Activated B cell treated with CpG ODN at 0.5 μM for 24 hours (primary cell): ENCODE measurements around the gene CAMTA1. TPM values are rescaled to one million over a fixed set of nuclear protein-coding genes. Genes with fewer than 3 reads are reported as not detected.

Source experiments
- ATAC-seq: fragments of 200-7000 bp; cut with Tn5 transposase; one replicate; pipeline ENCODE4 v1.10.0; 2021; ENCODE audit warnings: low read depth, mild to moderate bottlenecking, moderate library complexity
- CTCF ChIA-PET: fragments of 350-600 bp; sonication (Branson Sonifier 250); formaldehyde crosslinking; loops from one replicate; lab custom pipeline; 2021; ENCODE audit warnings: antibody characterized with exemption; lab: Charles Lee
- POLR2A ChIA-PET: fragments of 350-600 bp; sonication (Branson Sonifier 250); formaldehyde crosslinking; loops from one replicate; lab custom pipeline; 2021; ENCODE audit warnings: antibody characterized with exemption; lab: Charles Lee
- DNase-seq: peaks from one replicate; pipeline ENCODE4 v3.0.0; 2022
- H3K27ac Mint-ChIP-seq: one replicate; pipeline ENCODE4 v1.8.0; 2020; ENCODE audit warnings: mixed read lengths
- H3K27me3 Mint-ChIP-seq: one replicate; pipeline ENCODE4 v1.8.0; 2021; ENCODE audit warnings: mixed read lengths
- H3K36me3 Mint-ChIP-seq: one replicate; pipeline ENCODE4 v1.8.0; 2021; ENCODE audit warnings: low read depth, mixed read lengths
- H3K4me1 Mint-ChIP-seq: one replicate; pipeline ENCODE4 v1.8.0; 2021; ENCODE audit warnings: mixed read lengths
- H3K4me3 Mint-ChIP-seq: one replicate; pipeline ENCODE4 v1.8.0; 2020; ENCODE audit warnings: mild to moderate bottlenecking, mixed read lengths
- H3K9me3 Mint-ChIP-seq: one replicate; pipeline ENCODE4 v1.8.0; 2020; ENCODE audit warnings: mixed read lengths
- intact Hi-C: fragments of 100-400 bp; cut with micrococcal nuclease; formaldehyde crosslinking; loops from one replicate; pipeline ENCODE4 v1.15.1; 2024
- total RNA-seq: library from RNA; stranded (reverse); gene quantifications from 2 replicates; pipeline ENCODE4 v1.2.3, GENCODE V29; 2022
- TF ChIP-seq, protein P1 (sequence below): fragments of 200-600 bp; IDR thresholded peaks from one replicate; pipeline ENCODE4 v1.8.0; 2022; ENCODE audit warnings: antibody characterized with exemption, mild to moderate bottlenecking

The CAMTA1 gene
- total RNA-seq, 1 donor from 2014 or later, result 49.8 TPM

DNA sequence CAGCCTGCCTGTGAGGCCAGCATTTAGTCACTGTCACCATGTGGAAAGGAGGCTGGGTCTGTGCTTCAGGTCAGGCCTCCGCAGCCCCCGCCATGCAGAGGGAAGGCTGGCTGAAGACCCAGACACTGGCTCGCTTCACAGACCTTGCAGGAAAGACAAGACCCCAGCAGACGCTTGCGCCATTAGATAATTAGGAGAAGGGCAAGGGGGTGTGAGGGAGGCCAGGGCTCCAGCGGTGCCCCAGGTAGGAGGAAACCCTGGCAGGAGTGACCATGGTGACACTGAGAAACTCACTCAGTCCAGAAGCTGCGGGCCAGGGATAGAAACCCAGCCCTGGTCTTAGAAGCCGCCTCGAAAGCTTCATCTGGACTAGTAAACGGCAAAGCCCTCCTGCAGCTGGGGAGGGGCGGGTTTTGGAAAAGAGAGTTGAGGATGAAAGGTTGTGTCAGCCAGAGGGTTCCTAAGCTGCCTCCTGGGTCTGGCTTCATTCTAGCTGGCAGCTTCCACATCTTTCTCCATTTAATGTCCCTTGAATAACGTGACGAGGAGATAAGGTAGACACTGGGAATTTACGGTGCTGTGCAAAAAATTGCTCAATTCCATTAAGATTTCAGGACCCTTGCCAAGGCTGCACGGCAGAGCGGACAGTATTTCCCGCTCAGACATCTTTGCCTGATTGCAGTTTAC lies 691.8 kb downstream of the CAMTA1 start:
- ATAC-seq, result no peak

DNA sequence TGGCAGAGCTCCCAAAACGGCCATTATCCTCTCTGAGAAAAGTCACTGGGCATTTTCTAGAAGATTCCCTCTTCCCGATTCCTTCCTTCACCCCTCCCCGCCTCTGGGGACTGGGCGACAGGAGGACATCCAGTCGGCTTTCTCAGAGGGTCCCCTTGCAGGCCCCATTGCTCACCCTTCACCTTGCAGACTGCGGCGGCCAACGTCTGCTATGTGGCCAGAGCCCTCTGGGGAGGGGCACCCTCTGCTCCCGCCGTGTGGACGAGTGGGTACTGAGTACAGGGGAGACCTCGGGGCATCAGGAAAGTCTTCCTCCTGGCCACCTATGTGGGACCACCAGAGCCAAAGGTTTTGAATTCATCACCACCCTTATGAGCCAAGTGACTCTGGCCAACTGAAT lies 692.3 kb downstream of the CAMTA1 start:
- H3K4me1 Mint-ChIP-seq, result no peaks in the 10 kb centered on the region
- ATAC-seq (no peak), DNase-seq (no peak)
- TF ChIP-seq, protein P1, sequence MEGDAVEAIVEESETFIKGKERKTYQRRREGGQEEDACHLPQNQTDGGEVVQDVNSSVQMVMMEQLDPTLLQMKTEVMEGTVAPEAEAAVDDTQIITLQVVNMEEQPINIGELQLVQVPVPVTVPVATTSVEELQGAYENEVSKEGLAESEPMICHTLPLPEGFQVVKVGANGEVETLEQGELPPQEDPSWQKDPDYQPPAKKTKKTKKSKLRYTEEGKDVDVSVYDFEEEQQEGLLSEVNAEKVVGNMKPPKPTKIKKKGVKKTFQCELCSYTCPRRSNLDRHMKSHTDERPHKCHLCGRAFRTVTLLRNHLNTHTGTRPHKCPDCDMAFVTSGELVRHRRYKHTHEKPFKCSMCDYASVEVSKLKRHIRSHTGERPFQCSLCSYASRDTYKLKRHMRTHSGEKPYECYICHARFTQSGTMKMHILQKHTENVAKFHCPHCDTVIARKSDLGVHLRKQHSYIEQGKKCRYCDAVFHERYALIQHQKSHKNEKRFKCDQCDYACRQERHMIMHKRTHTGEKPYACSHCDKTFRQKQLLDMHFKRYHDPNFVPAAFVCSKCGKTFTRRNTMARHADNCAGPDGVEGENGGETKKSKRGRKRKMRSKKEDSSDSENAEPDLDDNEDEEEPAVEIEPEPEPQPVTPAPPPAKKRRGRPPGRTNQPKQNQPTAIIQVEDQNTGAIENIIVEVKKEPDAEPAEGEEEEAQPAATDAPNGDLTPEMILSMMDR, result no peak
- ChIA-PET POLR2A (no interaction called here), CTCF (no interaction called here)
- H3K9me3 Mint-ChIP-seq, result no peaks in the 10 kb centered on the region
- no peak overlapping the region for H3K4me3 Mint-ChIP-seq
- H3K27me3 Mint-ChIP-seq, result peaks cover 2% of the 10 kb centered on the region
- H3K27ac Mint-ChIP-seq, result no peak overlapping the region
- intact Hi-C loops, result no loop called here
- no peaks in the 10 kb centered on the region for H3K36me3 Mint-ChIP-seq

More for the DNA sequence above, 691.8 kb downstream of the CAMTA1 start:
- CTCF ChIA-PET, result no interaction called here
- POLR2A ChIA-PET, result no interaction called here
- intact Hi-C loops, result no loop called here
- H3K4me1 Mint-ChIP-seq, result no peaks in the 10 kb centered on the region
- DNase-seq, result no peak
- H3K27me3 Mint-ChIP-seq, result peaks cover 2% of the 10 kb centered on the region
- no peaks in the 10 kb centered on the region for H3K9me3 Mint-ChIP-seq
- TF ChIP-seq, protein P1, result no peak
- H3K36me3 Mint-ChIP-seq, result no peaks in the 10 kb centered on the region
- no peak overlapping the region for H3K4me3 Mint-ChIP-seq
- H3K27ac Mint-ChIP-seq, result no peak overlapping the region

DNA sequence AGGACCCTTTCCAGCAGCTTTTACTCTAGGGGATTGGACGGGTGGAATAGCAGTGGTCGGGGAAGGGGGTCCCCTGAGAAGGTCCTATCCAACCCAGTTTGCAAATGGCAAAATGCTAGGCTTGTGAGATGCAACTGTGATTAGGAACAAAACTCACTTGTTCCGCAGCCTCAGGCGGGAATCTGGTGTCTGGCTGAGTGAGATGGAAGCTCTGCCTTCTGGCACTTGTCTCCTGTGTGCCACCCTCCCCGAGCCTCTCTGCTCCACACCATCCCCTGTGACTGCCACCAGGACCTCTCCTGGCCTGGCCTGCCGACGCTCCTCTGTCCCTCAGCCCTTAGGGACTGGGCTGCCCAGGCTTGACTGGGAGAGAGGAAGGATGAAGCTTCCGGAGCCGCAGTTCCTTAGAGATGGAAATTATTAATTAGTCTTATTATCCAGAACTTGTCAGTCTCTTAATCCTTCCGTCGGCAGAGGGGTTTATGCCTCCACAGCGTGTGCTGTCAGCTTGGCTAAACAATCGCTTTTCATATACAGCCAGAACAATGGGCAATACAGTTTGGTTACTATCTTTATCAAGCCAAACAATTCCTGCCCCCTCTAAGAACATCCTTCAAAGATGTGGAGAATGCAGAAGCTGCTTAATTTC lies 693.0 kb downstream of the CAMTA1 start:
- TF ChIP-seq, protein P1, result no peak
- ATAC-seq (no peak), DNase-seq (no peak)
- Mint-ChIP-seq H3K36me3 (no peaks in the 10 kb centered on the region), H3K4me1 (no peaks in the 10 kb centered on the region), H3K9me3 (no peaks in the 10 kb centered on the region), H3K27ac (no peak overlapping the region), H3K4me3 (no peak overlapping the region), H3K27me3 (peaks cover 6% of the 10 kb centered on the region)
- intact Hi-C loops, result no loop called here
- ChIA-PET POLR2A (no interaction called here), CTCF (no interaction called here)

DNA sequence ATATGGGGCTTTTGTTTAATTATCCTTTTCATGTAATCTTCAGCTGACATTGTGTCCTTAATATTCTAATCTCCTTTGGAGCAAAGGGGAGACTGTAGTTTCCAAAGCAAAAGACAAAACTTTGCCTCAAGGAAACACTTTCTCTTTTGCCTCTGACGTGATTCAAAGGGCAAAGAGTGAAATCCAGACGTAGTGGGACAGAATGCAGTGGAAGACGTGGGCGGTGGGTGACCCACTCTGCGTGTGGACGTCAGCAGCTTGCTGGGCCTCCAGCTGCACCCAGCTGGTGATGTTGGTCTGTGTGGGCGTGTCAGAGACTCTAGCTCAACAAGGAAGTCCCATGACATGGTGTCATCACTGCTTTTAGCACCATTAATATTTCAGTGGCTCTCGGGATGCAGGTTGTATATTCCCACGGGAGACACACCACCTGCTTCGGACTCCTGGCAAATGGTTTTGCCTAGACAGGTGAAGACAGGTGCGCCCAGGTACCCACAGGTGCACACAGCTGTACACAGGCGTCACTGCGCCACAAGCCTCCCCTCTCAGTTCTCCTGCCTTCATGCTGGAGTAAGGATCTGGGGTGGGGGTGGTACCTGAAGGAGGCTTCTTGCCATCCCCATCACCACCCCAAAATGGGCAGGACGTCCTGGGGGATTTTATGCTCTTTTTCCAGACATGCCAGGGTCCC lies 693.7 kb downstream of the CAMTA1 start:
- no peaks in the 10 kb centered on the region for H3K36me3 Mint-ChIP-seq
- no peak overlapping the region for H3K4me3 Mint-ChIP-seq
- TF ChIP-seq, protein P1, result no peak
- no peak for DNase-seq
- H3K9me3 Mint-ChIP-seq, result no peaks in the 10 kb centered on the region
- POLR2A ChIA-PET, result no interaction called here
- H3K27me3 Mint-ChIP-seq, result peaks cover 6% of the 10 kb centered on the region
- no peak for ATAC-seq
- intact Hi-C loops, result no loop called here
- H3K4me1 Mint-ChIP-seq, result no peaks in the 10 kb centered on the region
- H3K27ac Mint-ChIP-seq, result no peak overlapping the region
- CTCF ChIA-PET, result no interaction called here

- POLR2A ChIA-PET, result no interaction called here
- no peak for ATAC-seq
- CTCF ChIA-PET, result no interaction called here
- no peaks in the 10 kb centered on the region for H3K9me3 Mint-ChIP-seq
- no peaks in the 10 kb centered on the region for H3K4me1 Mint-ChIP-seq
- intact Hi-C loops, result no loop called here
- TF ChIP-seq, protein P1, result no peak
- H3K36me3 Mint-ChIP-seq, result no peaks in the 10 kb centered on the region
- peaks cover 6% of the 10 kb centered on the region for H3K27me3 Mint-ChIP-seq
- no peak overlapping the region for H3K4me3 Mint-ChIP-seq
- no peak for DNase-seq
- no peak overlapping the region for H3K27ac Mint-ChIP-seq
Observed at GRCh38 chr1:7479571-7479970, 694.3 kb downstream of the CAMTA1 start.
